GM19438 (cell line): ENCODE measurements around the gene RCCD1.
"Not testable (repeated sequence)": the region's sequence is repeated elsewhere in the genome, so short reads cannot be mapped to it uniquely, and the experiment has no call there.

Experiments
- ATAC-seq: cut with Tn5 transposase; IDR thresholded peaks from one replicate; pipeline ENCODE4 v1.9.1; 2021; ENCODE audit warnings: low read depth; ENCODE audit not compliant: unreplicated experiment

The RCCD1 gene

GRCh38 chr15:90918034-90918788 is 36.5 kb upstream of the RCCD1 start:
- no peak for ATAC-seq

- no peak for ATAC-seq
Observed at GRCh38 chr15:90918835-90919234, 35.8 kb upstream of the RCCD1 start.

GRCh38 chr15:90921887-90922286 is 32.8 kb upstream of the RCCD1 start:
- no peak for ATAC-seq

- peak; percentile 83 for ATAC-seq
Observed at GRCh38 chr15:90922712-90923322, 31.9 kb upstream of the RCCD1 start.

GRCh38 chr15:90924375-90924774 is 30.3 kb upstream of the RCCD1 start:
- peak; percentile 50 for ATAC-seq

GRCh38 chr15:90926766-90927165 is 27.9 kb upstream of the RCCD1 start:
- not testable (repeated sequence) for ATAC-seq

- ATAC-seq: not testable (repeated sequence)
Observed at GRCh38 chr15:90928106-90928505, 26.6 kb upstream of the RCCD1 start.

GRCh38 chr15:90929246-90930019 is 25.3 kb upstream of the RCCD1 start:
- no peak for ATAC-seq

- no peak for ATAC-seq
Observed at GRCh38 chr15:90930861-90931574, 23.7 kb upstream of the RCCD1 start.

GRCh38 chr15:90931575-90931827 is 23.2 kb upstream of the RCCD1 start:
- ATAC-seq: no peak

- ATAC-seq: peak; percentile 46
Observed at GRCh38 chr15:90931828-90932659, 22.6 kb upstream of the RCCD1 start, which contains the start of gene HDDC3. Gene HDDC3 (minus strand): TSS chr15:90932549. CDS start chr15:90932540, 9 bp downstream.

- no peak for ATAC-seq
Observed at GRCh38 chr15:90932660-90932991, 22.1 kb upstream of the RCCD1 start.

- ATAC-seq: no peak
Observed at GRCh38 chr15:90933301-90933700, 21.4 kb upstream of the RCCD1 start.

GRCh38 chr15:90934256-90934948 is 20.3 kb upstream of the RCCD1 start:
- ATAC-seq: peak; percentile 28

- ATAC-seq: peak; percentile 61
Observed at GRCh38 chr15:90934949-90935751, 19.5 kb upstream of the RCCD1 start, which contains the start of gene UNC45A. Gene UNC45A (plus strand): TSS chr15:90935285. CDS start chr15:90935325, 40 bp downstream.

GRCh38 chr15:90936823-90937222 is 17.9 kb upstream of the RCCD1 start:
- no peak for ATAC-seq

GRCh38 chr15:90938261-90938660 is 16.4 kb upstream of the RCCD1 start:
- ATAC-seq: no peak

GRCh38 chr15:90939756-90940155 is 14.9 kb upstream of the RCCD1 start:
- no peak for ATAC-seq

GRCh38 chr15:90941038-90941437 is 13.6 kb upstream of the RCCD1 start:
- ATAC-seq: no peak
